GM18868 (cell line): ENCODE measurements around the gene PCOLCE2.
A peak's percentile ranks its signal among the peaks of the same experiment; 100 is the strongest.

Experiments used
- ATAC-seq: cut with Tn5 transposase; IDR thresholded peaks from one replicate; pipeline ENCODE4 v1.9.1; 2021; ENCODE audit warnings: mild to moderate bottlenecking, moderate library complexity; ENCODE audit not compliant: unreplicated experiment

PCOLCE2 gene, protein sequence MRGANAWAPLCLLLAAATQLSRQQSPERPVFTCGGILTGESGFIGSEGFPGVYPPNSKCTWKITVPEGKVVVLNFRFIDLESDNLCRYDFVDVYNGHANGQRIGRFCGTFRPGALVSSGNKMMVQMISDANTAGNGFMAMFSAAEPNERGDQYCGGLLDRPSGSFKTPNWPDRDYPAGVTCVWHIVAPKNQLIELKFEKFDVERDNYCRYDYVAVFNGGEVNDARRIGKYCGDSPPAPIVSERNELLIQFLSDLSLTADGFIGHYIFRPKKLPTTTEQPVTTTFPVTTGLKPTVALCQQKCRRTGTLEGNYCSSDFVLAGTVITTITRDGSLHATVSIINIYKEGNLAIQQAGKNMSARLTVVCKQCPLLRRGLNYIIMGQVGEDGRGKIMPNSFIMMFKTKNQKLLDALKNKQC

DNA sequence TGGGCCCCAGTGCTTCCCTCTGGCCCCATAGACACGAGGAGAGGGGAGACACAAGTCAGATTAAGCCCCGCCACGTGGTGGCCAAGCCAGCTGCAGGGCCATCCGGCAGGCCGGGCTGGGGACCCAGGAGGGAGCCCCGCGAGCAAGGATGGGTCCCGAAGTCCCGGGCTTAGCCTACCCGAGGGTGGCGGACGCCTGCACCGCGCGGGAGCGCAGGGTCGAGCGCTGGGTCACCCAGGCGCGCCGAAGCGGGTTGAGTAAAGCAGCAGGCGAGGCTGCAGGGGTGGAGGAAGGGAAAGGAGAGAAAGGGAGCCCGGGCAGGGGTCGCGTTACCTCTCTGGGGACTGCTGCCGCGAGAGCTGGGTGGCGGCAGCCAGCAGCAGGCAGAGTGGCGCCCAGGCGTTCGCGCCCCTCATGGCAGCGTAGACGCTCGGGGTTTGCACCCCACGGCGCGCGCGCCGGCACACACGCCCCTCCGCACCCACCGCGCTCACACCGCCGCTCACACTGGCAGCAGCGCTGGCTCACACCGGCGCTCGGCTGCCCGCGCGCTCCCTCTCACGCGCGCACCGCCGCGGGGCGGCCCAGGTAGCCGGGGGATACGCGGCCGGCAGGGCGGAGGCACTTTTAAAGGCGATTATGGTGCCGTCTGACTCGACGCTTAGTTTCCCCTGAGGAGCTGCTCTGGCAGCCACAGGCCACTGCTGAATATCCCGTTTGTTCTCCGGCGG, at the start of gene PCOLCE2:
Gene PCOLCE2, minus strand, starts transcription at position 603 of the 731 bp plus-strand sequence. Its CDS starts 187 bp downstream, at position 416.
- peak; percentile 63 for ATAC-seq

DNA sequence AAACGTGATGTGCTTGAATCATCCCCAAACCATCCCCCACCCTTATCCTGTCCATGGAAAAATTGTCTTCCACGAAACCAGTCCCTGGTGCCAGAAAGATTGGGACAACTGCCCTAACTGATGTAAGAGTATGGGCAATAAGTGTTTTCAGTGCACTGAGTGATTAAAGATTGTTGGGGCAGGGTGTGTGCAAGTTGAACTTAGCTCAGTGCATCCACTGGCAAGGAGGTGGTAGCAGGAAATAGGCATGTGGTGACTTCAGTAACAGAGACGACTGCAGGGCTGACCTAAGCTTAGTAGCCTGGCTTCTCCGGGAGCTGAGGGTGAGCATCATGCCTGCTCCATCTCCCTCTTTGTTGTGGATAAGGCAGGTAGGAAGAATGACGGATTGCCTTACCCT, 47.1 kb upstream of the PCOLCE2 start:
- no peak for ATAC-seq

DNA sequence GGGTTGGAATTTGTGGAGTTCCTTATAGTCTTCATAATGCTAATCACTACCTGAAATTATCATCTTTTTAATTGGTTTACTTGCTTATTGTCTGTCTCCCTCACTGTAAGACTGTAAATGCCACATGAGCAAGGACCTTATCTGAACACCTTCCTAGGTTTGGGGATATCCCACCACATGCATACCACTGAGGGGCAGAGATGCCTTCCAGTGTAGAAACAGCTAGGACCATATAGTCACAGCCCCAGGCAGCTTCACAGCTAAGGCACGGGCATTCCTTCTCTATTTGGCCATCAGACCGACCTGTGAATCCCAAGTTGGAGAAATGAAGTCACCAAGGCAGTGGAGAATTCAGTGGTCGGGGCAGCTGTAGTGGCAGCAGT, 46.0 kb upstream of the PCOLCE2 start:
- no peak for ATAC-seq

DNA sequence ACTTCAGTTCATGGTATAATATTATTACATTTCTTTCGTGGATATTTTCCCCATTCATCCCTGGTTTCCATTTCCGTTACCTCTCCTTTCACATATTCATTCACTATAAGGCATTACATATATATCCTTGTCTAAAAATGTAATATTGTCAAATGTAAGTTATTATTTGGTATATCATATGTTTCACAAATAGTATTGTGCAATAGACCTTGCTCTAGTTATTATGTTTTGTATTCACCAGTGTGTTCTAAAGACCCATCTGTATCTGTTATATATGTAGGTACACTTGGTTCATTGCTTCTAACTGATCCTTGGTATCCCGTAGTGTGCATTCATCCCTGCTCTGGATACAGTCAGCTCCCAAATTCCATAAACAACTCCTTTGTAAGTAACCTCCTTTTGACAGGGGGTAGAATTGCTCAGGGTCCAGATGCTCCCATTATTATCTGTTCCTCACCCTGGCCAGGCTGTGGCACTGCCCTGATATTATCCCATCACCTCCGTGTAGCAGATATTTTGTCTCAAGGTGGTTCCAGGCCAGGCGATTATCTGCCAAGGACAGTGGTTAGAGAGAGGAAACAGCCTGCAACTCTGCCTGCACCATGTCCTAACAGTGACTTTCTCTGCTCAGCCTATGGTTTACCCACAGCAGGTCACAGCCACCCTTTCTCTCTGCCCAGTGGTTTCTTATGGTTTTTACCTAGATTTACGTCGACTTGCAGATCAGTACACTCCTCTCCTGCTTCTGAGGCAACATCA, 45.4 kb upstream of the PCOLCE2 start:
- ATAC-seq = no peak

DNA sequence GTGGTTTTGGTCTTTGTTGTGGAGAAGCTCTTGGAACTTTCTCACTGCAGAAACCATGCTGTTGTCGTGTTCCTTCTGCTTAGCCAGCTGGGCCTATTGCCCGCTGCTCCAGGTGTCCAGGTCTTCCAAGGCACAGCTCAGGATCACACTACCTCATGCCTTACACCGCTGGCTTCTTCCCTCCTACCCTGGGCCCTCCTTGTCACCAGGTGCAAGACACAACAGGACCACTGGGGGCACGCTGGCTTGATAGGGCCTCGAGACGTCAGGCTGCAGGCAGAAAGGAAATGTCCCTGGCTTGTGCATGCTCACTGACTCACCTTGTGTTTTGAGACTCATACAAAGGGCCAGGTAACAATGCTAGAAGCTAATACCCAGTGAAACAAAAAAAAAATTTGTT, 42.3 kb upstream of the PCOLCE2 start:
- peak; percentile 94 for ATAC-seq

DNA sequence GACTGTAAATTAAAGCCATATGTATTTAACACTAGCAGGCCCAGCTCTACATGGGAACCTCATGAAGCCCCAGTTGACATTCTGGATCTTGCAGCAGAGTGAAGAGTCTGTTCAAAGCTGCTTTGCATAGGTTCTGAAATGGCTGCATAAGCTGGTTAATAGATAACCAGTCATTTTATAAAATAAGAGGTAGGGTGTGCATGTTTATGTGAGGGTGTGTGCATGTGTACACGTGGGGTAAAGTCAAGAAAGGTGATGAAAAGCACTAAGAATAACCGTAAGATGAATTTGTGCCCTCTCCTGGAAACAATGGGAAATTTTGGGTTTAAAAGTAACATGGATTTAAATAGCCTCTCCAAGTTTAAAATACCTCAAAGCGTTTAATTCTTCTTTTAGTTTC, 41.6 kb upstream of the PCOLCE2 start:
- no peak for ATAC-seq

DNA sequence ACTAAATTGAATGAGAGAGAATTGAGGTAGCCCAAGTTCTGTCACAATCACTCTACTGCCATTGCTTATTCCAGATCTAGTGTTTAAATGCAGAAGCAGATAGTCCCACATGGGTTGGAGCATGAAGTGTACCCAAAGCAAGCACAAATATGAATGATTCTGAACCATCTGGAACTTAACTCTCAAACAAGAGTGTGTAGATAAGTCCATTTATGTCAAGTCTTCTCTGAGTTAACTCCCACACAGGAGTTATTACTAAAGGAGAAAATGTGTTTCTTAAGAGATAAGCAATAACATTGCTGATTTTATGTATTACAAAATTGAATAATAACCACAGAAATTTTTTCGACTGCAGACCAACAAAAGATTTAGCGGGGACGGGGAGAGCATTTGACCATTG, 41.0 kb upstream of the PCOLCE2 start:
- no peak for ATAC-seq

DNA sequence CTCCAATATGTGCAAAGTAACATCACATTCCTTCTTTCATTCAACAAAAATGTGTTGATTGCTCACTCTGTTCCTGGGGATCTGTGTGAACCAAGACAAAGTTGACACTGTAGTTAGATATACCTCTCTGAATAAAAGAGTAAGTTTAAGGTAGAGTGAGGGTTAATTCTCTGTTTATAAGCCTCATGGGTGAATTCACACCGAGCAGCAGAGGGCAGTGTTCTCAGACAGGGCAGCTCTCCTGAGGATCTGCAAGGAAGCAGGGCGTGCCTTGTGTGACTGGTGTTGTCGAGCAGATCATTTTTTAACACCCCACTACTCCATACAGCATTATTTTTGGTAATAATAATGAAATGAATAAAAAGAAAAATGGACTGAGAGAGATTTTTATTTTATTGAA, 40.2 kb upstream of the PCOLCE2 start:
- peak; percentile 67 for ATAC-seq

DNA sequence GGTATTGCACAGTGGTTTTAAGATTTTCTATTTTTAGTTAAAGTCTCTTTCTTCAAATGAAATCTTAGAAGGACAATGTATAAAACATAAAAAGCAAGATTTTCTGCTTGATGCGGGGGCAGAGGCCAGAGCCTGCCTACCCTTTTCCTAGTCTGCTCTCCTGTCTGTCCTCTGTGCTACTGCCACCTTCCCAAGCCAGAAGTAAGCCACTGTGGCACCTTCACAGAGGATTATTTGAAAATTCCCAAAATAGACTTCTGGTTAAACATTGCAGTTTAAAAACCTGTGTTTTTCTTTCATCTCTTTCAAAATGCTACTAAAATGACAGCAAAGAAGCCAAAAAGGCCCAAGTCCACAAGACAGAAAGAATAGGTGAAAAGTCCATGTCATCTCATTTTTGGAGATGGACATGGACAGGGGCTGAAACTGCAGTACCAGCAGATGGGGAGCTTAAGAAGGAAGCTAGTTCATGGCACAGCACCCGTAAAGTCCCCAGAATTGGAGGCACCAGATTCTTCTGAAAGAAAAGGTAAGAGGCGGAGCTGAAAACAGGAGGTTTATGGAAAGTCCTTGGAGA, 37.6 kb upstream of the PCOLCE2 start:
- ATAC-seq = no peak

DNA sequence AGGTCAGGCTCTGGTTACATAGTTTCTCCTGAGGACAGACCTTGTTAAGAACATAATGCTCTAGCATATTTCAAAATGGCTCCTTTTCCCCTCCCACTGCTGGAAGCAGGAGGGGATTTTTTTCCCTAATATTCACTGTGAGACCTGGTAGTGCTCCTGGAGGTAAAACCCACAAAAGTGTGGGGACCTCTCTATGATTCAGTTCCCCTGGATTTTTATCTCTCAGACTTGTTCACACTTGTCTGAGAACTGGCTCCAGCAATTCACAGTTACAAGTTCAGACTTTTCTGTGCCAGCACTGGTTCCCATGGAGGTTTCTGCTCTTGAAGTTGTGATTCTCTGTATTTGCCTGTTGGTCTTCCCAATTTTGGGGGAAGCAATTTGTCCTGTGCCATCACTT, 36.3 kb upstream of the PCOLCE2 start:
- no peak for ATAC-seq

DNA sequence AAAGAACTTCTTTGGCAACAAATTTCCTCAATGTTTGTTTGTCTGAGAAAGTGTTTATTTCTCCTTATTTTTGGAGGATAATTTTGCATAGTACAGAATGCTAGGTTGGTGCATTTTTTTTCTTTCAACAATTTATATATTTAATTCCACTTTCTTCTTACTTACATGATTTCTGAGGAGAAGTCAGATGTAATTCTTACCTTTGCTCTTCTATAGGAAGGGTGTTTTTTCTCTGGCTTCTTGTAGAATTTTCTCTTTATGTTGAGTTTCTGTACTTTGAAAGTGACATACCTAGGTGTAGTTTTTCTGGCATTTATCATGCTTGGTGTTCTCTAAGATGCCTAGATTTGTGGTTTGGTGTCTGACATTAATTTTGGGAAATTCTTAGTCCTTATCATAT, 34.8 kb upstream of the PCOLCE2 start:
- ATAC-seq = no peak

DNA sequence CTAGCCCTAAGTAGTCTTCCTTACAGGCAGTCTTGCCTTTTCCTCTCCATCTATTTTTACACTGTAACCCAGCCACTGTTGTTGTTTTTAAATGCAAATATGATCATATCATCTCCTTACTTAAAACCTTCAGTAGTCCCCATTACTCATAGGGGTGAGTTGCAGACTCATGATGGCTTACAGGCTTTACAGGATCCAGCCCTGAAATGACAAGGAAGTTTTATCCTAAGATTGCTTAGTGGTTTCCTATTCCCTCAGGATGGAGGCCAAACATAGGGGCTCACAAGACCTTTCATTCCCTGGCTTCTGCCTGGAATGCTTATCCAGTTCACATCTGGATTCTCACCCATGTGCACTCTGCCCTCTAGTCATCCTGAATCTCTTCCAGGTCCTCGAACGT, 27.7 kb upstream of the PCOLCE2 start:
- ATAC-seq = no peak

DNA sequence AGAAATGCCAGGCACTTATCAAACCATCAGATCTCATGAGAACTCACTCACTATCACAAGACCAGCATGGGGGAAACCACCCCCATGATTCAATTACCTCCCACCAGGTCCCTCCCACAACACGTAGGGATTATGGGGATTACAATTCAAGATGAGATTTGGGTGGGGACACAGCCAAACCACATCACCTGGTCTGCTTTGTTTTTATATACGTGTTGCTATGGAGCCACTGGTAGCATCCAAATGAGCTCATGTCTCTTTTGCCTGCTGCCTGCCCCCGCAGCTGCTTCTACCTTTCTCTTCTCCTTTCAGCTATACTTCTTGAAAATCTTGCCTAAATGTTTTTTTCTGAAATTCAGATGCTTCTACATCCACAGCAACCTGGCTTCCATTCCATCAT, 26.8 kb upstream of the PCOLCE2 start:
- no peak for ATAC-seq

DNA sequence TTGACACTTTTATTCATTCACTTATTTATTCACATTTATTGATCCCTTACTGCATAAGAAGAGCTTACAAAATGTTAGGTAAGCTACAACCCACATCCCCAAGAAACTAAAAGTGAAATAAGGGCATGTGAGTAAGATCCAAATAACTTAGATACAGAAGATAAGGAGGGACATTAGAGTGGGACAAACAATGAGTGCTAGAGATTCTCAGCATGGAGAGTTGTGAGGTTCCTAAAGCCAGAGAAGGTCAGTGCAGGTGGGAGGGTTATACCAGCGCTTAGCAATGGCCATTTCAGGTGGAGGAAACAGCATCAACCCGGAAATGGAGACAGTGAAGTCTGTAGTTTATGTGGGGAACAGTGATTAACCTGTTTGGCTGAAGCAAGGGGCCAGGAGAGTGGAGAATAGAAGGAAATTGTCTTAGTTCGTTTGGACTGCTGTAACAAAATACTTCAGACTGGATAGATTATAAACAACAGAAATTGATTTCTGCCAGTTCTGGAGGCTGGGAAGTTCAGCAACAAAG, 25.5 kb upstream of the PCOLCE2 start:
- no peak for ATAC-seq

DNA sequence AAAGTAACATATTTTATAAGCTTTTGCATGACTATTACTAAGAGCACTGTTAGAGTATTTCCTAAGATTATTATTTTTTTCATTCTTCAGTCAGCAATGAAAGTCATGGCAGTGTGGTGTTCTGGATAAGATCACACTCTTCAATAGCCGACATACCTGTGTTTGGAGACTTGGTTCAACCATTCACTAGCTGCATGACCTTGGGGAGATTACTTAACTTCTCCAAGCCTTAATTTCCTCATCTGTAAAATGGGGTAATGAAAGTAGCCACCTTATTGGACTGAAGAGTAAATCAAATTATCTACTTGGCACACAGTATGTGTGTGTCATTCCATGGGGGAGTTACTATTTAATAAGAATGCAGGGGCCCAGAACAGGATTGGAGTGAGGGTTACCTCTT, 24.5 kb upstream of the PCOLCE2 start:
- no peak for ATAC-seq

DNA sequence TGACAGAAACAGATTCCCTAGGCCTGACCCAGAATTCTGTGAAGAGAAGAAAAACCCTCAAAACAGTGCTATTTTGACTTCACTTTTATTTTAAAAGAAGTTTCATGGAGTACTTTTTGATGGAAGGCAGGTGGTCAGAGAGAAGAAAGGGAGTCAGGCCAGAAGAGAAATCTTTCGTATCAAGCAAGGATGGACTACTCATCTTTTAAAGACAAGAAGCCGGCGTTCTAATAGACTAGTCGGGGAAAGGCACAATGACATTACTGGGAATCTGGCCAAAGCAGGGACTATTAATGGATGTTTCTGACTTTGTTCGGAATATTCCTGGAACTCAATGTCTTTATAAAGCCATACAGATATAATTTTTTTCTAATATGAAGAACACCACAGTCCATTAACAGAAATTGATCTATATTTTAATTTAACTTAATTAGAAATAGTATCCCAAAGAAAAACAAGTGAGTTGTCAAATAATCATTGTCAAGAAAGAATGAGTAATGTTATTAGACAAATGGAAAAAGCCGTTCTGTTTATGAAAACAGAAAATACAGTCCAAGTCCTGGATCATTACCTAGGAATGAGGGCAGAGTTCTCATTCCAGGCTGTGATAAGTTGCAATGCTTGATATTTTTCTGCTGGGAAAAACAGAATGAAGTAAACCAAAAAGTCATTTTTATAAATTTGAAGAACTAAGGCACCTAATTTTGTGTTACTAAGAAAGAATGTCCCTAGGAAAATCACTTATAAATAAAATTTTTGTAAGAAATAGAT, 23.7 kb upstream of the PCOLCE2 start:
- no peak for ATAC-seq

DNA sequence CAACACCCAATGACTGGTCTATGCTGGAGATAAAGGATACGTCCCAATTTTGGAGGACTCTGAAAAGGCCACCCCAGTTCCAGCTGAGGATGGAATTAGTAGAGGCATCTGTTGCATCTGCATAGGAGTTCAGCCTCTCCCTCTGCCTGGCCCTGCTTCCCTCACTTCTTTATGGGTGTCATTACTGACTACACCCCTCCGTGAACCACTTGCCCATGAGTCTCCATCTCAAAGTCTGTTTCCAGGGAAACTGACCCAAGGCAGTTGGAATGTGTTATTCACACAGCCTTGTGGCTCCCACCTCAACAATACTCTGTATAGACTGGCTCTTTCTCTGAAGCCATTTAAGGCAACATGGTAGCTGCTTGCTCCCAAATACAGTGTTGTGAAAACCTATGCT, 21.4 kb upstream of the PCOLCE2 start:
- ATAC-seq = no peak

DNA sequence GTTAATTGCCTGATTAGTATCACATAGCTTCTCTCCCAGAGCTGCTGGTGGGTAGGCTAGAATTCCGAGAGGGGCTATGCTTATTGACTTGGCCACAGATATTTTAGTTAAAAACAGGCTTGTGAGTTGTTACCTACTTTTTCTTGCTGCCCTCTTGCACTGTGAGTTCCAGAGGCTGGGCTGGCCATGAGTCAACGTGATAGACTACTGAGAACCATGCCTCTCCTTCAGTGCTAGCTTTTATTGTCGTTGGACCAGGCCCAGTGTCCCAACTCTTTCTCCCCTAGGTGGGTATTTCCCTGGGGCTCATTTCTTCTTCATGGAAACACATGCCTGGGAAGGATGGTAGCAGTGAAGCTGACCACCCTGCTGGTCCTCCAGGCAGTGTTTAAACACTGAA, 20.4 kb upstream of the PCOLCE2 start:
- ATAC-seq = no peak

DNA sequence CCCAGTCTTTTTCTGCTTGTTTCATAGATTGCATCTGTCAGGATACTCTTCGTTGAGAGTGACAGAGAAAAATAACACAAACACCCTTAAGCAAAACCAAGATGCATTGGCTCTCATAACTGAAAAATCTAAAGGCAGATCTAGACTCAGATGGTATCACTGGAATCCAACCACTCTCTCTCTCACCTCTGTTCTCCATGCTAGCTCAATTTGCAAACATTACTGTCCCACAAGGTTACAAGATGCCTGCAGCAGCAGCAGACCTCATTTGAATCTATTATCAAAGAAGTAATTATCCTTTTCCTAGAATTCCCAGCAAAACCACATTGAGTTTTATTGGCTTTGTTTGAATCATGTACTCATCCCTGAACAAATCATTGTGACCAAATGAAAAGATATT, 19.1 kb upstream of the PCOLCE2 start:
- ATAC-seq = no peak
